ENCODE results near the gene CA6.
A peak's percentile ranks its signal among the peaks of the same experiment; 100 is the strongest.
"Not testable (repeated sequence)": the region's sequence is repeated elsewhere in the genome, so short reads cannot be mapped to it uniquely, and the experiment has no call there.

CA6 gene

GRCh38 chr1:8945568-8945967, at the start of gene CA6:
Gene CA6, plus strand, starts transcription at chr1:8945868. Its CDS starts 19 bp downstream, at chr1:8945887.
- DNase-seq (ENCODE audit: low read depth) = no peak

- not testable (repeated sequence) for DNase-seq (ENCODE audit: low read depth)
Observed at GRCh38 chr1:8896775-8897174, 48.9 kb upstream of the CA6 start.

- not testable (repeated sequence) for DNase-seq (ENCODE audit: low read depth)
Observed at GRCh38 chr1:8897505-8897904, 48.2 kb upstream of the CA6 start.

GRCh38 chr1:8898418-8898817, 47.2 kb upstream of the CA6 start:
- DNase-seq (ENCODE audit: low read depth) = not testable (repeated sequence)

GRCh38 chr1:8899046-8899445, 46.6 kb upstream of the CA6 start:
- DNase-seq (ENCODE audit: low read depth) = no peak

GRCh38 chr1:8900684-8901083, 45.0 kb upstream of the CA6 start:
- DNase-seq (ENCODE audit: low read depth) = not testable (repeated sequence)

GRCh38 chr1:8902765-8903164, 42.9 kb upstream of the CA6 start:
- DNase-seq (ENCODE audit: low read depth) = peak; percentile 49

- DNase-seq (ENCODE audit: low read depth) = no peak
Observed at GRCh38 chr1:8903410-8903809, 42.3 kb upstream of the CA6 start.

- peak; percentile 97 for DNase-seq (ENCODE audit: low read depth)
Observed at GRCh38 chr1:8903908-8904650, 41.6 kb upstream of the CA6 start.

GRCh38 chr1:8905582-8906191, 40.0 kb upstream of the CA6 start:
- DNase-seq (ENCODE audit: low read depth) = peak; percentile 28

- DNase-seq (ENCODE audit: low read depth) = no peak
Observed at GRCh38 chr1:8908388-8909151, 37.1 kb upstream of the CA6 start.

- DNase-seq (ENCODE audit: low read depth) = no peak
Observed at GRCh38 chr1:8910331-8910730, 35.3 kb upstream of the CA6 start.

- DNase-seq (ENCODE audit: low read depth) = no peak
Observed at GRCh38 chr1:8910914-8911313, 34.8 kb upstream of the CA6 start.

- no peak for DNase-seq (ENCODE audit: low read depth)
Observed at GRCh38 chr1:8911416-8912309, 34.0 kb upstream of the CA6 start.

GRCh38 chr1:8913457-8913856, 32.2 kb upstream of the CA6 start:
- no peak for DNase-seq (ENCODE audit: low read depth)

- DNase-seq (ENCODE audit: low read depth) = no peak
Observed at GRCh38 chr1:8914466-8914865, 31.2 kb upstream of the CA6 start.

- no peak for DNase-seq (ENCODE audit: low read depth)
Observed at GRCh38 chr1:8915446-8915845, 30.2 kb upstream of the CA6 start.

GRCh38 chr1:8917536-8917935, 28.1 kb upstream of the CA6 start:
- not testable (repeated sequence) for DNase-seq (ENCODE audit: low read depth)

GRCh38 chr1:8922962-8923361, 22.7 kb upstream of the CA6 start:
- DNase-seq (ENCODE audit: low read depth) = no peak

- no peak for DNase-seq (ENCODE audit: low read depth)
Observed at GRCh38 chr1:8925406-8925805, 20.3 kb upstream of the CA6 start.

- no peak for DNase-seq (ENCODE audit: low read depth)
Observed at GRCh38 chr1:8925960-8926359, 19.7 kb upstream of the CA6 start.

Measured in GM04503 (cell line).